ENCODE measurements around the gene YBEY.
A peak's percentile ranks its signal among the peaks of the same experiment; 100 is the strongest.
"Not testable (repeated sequence)": the region's sequence is repeated elsewhere in the genome, so short reads cannot be mapped to it uniquely, and the experiment has no call there.

The YBEY gene

DNA sequence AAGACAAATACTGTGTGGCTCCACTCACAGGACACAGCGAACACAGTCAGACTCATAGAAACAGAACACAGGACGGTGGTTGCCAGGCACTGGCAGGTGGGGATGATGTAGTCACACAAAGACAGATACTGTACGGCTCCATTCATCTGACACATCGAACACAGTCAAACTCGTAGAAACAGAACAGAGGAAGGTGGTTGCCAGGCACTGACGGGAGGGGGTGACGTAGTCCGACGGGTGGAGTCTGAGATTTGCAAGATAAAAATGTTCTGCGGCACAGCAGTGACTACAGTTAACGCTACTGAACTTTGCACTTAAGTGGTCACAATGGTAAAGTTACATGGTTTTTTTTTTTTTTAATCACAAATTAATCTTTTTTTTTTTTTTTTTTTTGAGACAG lies 18.8 kb downstream of the YBEY start:
- DNase-seq, result no peak

DNA sequence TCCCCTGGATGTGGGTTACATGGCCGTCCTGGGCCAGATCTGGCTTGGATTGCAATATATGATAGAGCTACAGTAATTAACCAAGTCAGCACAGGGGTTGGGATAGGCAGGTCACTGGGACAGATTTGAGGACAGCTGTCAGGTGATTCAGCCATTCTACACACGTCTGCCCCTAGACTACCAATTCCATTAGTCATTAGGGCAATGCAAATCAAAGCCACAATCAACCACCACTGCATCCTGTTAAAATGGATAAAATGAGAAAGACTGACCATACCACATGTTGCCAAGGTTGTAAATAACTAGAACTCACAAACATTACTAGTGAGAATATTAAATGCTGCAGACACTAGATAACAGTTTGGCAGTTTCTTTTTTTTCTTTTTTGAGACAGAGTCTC lies 21.5 kb downstream of the YBEY start:
- DNase-seq, result no peak

DNA sequence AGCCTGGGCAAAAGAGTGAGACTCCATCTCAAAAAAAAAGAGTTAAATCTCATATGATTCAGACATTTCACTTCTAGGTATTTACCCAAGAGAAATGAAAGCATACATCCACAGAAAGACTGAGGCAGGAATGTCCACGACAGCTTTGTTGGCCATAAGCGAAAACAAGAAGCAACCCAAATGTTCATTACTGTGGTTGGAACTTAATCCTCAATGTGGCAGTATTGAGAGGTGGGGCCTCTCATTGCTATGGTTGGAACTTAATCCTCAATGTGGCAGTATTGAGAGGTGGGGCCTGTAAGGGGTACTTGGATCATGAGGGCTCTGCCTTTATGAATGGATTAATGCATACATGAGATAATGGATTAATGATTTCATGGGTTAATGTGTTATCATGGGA lies 22.3 kb downstream of the YBEY start:
- no peak for DNase-seq

DNA sequence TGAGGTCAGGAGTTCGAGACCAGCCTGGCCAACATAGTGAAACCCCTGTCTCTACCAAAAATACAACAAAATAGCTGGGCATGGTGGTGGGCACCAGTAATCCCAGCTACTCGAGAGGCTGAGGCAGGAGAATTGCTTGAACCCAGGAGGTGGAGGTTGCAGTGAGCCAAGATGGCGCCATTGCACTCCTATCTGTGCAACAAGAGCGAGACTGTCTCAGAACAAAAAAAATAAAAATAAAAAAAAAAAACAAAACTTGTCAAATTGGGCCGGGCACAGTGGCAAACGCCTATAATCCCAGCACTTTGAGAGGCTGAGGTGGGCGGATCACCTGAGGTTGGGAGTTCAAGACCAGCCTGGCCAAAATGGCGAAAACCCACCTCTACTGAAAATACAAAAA lies 24.1 kb downstream of the YBEY start:
- not testable (repeated sequence) for DNase-seq

DNA sequence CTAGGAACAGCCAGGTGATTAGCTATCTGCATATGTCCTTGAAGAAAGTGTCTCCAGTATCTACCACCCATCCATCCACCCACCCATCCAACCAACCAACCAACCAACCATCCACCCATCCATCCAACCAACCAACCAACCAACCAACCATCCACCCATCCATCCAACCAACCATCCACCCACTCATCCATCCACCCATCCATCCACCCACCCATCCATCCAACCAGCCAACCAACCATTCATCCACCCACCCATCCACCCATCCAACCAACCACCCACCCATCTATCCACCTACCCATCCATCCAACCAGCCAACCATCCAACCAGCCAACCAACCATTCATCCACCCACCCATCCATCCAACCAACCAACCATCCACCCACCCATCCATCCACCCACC lies 25.4 kb downstream of the YBEY start:
- no peak for DNase-seq

DNA sequence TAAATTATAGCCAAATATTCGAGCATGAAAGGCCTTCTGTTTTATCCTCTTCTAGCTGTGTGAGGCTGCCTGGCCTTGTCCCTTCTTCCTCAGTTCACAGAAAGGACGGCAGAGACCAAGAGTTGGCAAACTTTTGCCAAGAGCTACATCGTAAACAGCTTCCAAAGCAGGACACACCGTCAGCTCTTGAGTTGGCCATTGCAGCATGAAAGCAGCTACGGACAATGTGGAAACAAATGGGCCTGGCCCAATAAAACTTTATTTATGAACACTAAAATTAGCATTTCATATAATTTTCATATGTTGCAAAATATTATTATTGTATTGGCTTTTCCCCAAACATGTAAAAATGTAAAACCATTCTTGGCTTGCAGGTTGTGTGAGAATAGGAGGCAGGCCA lies 26.8 kb downstream of the YBEY start:
- DNase-seq, result no peak

DNA sequence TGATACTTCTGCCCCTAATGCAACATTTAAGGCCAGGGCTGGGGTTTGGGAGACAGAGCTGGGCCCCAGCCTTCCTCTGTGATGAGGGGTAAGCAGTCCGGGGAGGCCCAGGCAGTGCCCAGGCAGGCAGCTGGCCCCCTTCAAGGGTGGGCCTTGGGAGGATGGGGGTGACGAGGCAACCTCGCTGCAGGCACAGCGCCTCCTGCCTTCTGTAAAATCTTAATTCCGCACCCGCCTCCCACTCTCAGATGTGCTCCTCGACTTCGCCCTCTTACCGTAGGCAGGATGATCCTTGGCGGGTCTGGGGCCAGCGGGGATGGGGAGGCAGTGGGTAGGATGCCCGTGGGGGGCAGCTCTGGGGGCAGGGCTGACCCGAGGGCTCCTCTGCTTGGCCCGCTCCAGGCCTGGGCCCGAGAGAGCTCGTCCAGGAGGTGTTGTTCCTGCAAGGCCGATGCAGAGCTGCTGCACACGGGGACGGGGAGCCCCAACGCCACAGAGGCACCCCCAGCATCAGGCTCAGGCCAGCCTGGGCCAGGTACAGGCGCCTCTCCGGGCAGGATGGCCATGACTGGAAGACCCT lies 28.4 kb downstream of the YBEY start:
- DNase-seq, result no peak

DNA sequence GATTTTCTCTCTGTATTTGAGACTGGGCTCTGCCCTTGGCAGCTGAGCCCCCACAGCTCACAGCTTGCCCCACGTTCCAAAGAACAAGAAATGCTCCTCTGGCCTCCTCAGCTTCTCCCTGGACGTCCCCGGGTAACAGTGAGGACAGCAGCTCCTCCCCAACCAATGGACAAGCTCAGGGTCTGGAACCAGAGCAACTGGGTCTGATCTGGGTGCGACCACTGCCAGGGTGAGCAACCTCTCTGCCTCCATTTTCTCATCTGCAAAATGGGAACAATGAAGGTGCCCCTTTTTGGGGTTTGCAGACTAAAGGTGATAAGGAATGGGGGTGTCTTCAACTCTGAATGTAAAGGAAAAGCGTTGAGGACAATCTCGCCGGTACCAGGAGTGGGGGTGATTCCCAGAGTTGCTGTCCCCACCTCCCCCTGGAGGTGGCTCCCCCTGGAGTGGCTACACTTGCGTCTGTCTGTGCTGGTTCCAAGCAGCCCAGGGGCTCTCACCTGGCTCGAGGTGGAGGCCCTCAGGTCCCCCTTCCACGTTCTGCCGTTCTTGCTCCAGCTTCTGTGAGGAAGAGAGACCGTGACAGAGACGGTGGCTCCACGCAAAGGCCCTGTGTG lies 30.7 kb downstream of the YBEY start:
- DNase-seq, result no peak

DNA sequence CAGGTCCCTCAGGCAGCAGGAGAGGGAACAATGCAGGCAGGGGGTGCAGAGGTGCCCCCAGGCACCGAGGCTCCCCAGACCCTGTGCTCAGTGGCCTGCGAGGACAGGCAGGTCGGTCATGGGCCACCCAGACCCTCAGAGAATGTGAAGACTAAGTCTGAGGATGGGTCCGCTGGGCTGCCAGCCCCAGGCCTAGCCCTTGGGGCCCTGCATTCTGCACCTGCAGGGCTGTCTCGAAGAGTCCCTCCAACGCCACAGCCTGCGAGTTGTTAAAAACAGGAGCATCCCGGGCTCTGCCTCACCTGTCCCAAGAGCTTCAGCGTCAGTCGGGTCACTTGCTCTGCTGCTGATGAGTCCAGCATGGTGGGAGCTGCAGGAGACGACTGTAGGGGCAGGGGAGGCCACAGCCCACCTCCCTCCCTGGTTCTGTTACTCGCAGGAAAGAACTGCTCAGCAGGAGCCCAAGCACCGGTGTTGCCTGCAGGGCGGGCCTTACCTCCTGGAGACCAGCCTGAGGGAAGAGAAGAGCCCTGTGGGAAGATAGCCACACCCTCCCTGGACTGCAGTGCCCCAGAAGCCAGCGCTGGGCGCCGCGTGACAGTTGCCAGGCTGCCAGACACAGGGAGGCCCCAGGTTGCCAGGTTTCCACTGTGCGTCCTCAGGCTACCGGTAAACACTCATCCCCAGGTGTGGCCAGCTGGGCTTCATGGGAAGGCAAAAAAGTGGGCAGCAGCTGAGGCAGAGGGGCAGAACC lies 31.7 kb downstream of the YBEY start:
- DNase-seq, result no peak

DNA sequence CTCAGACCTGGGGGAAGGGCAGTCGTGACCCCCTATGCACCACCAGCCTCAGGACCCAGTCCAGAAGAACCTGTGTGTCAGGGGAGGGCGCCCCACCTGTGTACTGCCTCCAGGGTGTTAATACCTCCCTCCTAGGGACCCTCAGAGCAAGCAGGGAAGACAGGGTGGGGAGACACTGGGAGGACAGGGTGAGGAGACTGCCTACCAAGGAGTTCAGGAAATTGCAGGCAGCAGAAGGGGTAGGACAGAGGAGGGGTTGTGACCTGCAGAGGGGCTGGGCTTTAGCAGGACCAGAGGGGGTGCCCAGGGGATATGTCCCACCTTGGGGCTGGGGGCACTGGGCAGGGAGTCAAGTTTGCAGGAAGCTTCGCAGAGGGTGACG lies 32.3 kb downstream of the YBEY start:
- DNase-seq, result no peak

DNA sequence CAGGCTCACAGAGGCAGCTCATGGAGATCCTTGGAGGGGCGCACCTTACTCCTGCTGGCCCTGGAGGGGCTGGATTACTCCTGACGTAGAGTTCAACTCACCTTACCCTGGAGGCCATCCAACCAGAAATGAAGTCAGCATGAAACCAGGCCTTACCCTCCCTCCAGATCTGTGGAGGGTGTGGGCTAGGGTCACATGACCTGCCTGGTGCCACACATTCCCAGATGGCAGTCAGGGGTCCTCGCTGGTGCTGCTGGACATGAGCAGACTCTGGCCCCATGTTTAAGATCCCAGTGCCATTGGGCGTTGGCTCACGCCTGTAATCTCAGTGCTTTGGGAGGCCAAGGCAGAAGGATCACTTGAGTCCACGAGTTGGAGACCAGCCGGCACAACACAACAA lies 33.0 kb downstream of the YBEY start:
- DNase-seq, result no peak

DNA sequence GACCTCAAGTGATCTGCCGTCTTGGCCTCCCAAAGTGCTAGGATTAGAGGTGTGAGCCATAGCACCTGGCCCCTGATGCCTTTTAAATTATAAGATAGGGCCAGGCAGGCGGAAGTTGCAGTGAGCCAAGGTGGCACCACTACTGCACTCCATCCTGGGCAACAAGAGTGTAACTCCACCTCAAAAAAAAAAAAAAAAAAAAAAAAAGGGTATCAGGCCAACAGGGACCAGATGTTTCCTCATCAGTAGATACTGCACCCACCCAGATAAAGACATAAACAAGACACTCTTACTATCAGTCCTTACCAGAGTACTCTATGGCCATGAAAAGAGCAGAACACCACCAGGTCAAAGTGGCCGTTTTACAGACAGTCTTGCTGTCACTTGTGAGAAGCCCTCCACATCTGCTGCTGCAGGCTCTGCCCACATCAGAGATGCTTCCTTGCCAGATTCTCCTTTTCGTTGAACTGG lies 34.2 kb downstream of the YBEY start:
- DNase-seq, result no peak

DNA sequence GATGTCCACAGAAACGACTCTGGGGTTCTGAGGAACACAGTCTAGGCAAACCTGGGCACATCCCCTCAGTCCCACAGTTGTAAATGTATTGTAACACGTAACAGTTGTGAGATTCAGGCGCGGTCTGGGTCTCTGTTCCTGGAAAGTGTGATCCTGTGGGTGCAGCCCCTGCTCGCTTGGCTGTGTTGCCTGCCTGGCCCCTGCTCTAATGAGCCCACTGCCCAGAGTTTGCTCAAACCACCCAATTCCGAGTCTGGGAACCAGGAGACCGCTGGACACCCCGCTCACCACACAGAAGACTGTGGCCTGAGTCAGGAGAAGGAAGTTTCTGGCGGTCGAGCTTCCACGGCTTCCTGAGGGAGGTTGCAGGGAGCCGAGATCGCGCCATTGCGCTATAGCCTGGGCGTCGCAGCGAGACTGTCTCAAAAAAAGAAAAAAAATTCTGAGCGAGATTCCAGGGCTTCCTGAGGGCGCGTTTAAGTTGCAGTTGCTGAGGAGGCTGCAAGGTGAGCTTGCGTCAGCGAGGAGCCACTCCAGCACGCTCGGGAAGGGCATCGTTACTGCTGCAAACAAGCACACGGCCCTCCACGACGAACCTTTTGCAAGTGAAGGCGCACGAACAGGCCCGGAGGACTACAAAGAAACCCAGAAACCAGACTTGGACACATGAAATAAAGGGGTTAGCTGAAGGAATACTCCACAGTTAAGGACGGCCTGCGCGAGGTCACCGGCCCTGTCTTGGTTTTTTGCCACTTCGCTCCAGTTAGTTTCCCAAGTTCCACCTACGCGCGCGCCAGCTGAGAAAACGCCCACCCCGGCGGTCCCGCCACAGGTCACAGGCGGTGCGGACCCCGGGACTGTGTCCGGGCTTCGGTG lies 36.4 kb downstream of the YBEY start:
- DNase-seq, result peak; percentile 31

DNA sequence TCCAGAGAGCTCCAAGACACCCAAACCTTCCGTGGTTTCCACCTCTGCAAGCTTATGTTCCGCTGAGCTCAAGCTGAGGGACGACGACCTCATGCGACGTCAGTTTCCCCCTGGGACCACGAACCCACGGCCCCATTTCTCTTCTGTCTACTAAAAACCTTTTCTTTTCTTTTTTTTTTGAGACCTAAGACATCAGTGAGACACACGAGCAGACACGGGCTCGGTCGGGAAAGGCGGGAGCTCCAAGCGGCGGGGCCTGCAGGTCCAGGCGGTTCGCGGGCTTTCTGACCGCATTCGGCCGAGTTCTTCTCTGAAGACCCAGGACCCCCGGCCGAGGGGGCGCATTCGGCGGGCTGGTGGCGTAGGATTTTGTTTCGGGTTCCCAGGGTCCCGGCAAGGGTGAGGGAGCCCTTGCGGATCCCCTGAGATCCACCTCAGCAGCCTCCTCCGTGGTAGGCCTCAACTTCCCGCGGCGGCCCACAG lies 37.1 kb downstream of the YBEY start:
- peak; percentile 20 for DNase-seq

DNA sequence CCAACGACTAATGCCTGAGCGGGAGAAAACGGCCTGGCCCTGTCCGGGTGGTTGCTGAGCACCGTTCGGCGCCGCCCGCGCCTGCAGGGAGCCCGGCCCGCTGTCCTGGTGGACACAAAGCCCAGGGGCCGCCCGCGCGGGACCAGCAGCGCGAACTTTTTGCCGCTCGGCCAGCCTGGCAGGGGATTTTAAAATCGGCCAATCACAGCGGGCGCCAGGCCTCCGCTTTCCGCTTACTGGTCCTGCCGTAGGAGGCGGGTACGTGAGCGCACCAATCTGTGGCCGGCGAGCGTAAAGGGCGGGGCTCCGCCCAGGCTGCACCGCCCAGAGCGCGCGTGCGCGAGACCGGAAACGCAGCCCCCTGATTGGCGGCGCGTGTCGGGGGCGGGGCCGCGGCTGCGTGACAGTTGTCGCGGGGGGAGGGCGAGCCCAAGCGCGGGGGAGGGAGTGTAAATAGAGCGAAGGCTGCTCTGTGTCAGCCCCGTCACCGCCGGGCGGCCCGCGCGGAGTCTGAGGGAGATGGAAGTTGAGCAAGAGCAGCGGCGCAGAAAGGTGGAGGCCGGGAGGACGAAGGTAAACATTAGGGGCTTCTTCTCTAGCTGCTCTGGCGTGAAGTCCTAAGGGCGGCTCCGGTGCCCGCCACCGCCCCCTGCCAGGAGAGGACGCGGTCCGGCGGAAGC lies 37.7 kb downstream of the YBEY start, which contains the start of the genes C21orf58 and PCNT:
TSS of gene C21orf58 (minus strand) at position 161 of the 680 bp plus-strand sequence. CDS start 1,132 bp downstream, outside the sequence.
TSS of gene PCNT (plus strand) at position 447 of the 680 bp plus-strand sequence. CDS start at position 520, 73 bp downstream.
- DNase-seq, result peak; percentile 99

DNA sequence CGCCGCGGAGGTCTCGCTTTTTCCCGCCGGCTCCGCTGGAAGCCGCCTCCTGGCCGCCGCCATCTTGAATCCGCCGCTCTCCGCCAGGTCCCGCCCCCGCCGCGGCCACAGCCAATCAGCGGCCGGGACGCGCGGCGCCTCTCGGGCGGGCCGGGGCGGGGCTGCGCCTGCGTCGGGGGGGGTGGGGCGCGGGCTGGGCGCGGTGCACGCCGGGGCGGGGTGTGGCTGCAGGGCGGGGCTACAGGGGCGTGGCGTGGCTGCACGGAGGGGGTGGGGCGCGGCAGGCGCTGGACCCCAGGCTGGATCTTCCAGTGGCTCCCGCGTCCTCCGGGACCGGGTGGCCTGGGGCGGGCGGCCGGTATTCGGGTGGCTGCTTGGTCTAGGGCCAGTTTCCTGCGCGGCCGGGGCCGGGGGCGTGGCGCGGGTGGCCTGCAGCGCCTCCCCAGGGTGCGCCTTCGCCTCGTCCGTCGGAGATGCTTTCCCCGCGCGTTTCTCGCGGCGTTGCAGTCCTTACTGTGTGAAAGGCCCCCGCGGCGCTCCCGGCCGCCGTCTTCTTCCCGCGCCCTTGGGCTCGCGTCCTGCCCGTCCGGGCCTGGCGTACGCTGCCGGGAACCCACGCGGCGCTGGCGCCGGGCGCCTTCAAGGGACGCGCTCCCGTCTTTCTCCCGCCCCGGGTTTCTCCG lies 38.4 kb downstream of the YBEY start:
- peak; percentile 90 for DNase-seq

DNA sequence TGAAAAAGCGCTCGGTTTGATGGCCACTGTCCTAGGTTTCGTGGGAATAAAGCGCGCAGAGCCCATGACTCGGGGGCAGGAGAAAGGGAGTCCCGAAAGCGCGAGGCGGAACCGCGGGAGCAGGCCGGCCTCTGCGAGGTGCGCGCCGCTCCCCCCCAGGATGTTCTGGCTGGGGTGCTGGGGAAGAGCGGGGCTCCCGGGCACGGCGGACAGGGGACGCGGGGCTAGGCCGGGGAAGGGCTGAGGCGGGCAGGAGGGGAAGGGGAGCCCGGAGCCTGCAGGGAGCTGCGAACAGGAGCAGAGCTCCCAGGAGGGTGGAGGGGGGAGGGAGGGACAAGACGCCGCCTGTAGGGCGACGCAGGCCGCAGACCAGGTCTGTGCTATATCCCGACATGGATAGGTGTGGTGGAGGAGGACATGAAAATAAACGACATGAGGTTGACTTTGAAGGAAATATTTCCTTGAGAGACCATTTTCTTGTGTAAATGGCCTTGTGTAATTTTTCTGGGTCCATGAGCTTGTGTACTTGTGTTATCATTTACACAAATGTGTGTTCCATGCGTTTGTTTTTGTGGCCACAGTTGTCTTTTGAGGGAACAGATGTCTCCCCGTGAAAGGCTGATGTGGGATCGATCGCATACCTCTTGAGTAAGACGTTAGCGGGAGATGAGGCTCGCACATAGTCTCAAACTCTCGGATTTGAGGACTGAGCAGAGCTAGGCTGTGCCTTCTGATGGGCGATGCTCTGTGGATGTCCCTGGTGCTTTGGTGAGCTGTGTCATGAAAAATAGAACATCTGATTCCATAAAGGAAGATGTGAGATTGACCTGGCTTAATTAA lies 39.2 kb downstream of the YBEY start:
- peak; percentile 62 for DNase-seq

DNA sequence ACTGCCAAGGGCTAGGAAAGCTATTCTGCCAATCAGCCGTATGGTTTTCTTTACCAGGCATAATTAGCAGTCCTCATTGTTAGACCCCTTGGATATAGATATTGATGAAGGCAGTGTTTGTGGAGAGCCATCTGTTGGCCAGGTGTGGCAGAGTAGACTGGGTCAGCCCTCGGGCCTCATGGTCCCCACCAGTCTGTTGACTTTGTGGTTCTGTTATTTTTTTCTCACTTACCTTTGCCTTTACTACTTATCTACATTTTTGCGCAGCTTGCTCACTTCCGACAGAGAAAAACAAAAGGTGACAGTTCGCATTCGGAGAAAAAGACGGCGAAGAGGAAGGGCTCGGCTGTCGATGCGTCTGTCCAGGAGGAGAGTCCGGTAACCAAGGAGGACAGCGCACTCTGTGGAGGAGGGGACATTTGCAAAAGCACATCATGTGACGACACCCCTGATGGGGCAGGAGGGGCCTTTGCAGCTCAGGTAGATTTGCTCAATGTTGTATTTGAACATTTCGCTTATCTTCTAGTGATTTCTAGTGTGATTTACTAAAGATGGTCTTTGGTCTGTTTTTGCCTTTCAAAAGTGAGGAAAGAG lies 40.1 kb downstream of the YBEY start:
- no peak for DNase-seq

DNA sequence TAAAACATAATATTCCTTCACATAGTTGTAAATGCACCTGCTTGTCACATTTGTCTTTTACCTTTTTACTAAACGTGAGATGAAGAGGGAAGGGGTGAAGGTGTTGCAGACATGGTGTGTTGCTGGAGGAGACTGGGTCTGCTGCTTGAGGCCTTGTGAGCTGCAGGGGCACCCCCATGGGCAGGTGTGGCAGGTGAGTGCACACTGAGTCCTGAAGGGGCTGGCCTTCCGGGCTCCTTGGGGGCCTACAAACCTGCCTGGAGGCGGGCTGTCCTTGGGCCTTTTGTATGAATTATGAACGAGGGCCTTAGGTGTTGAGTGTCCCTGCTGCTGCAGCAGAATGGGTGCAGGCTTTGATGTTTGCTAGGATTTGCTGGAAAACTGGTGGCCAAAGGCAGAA lies 41.6 kb downstream of the YBEY start:
- DNase-seq, result no peak

DNA sequence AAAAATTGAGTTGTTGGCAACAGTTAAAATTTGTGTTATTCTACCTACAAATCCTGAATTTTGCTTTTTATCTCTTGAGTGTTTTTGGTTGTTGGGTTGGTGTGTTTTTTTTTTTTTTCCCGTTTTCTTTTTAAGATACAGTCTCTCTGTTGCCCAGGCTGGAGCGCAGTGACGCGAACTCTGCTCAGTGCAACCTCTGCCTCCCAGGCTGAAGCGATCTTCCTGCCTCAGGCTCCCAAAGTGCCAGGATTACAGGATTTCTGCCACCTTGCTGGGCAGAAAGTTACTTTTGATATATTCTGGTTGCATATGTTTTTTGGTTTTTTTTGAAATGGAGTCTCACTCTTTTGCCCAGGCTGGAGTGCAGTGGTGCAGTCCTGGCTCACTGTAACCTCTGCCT lies 42.0 kb downstream of the YBEY start:
- no peak for DNase-seq

Data from activated CD4-positive, alpha-beta T cell treated with anti-CD3 and anti-CD28 coated beads, Interleukin-10, Interleukin-2, amounts not matched to agents 100 ng/mL and 50 ng/mL, durations not matched to agents 16 hours and 8 hours (primary cell).